ENCODE measurements around the gene PLEKHG7. TPM values are rescaled to one million over a fixed set of nuclear protein-coding genes. Genes with fewer than 3 reads are reported as not detected.

The PLEKHG7 gene
- total and polyA plus RNA-seq, 2 experiments from 2014 or later: not detected

DNA sequence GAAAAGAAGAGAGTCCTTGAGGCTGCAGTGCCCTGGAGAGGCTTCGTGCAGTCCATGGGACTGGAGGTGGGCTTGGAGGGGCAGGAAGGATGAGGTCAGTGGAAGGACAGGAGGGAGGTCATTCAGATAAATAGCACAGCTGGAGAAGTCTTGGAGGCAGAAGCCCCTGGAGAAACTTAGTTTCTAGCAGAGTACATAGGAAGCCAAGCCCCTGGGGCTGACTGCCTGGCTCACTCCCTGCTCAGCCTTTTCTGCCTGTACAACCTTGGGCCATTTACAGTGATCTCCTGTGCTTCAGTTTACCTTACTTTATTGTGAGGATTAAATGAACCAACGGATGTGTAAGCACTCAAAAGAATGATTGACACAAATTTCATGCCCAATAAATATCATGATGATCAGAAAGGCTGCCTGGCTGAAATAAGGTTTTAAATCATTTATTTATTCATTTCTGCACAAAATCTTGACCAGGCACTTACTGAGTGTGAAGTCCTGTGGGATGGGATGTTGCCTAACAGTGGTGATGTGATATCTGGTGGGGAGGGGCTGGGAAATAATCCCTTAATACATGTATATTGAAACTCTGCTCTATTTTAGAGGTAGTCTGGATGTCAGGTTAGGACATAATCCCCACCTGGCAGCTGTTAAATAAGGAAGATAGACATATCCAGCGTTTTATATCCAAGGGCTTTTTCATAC lies 54.3 kb downstream of the PLEKHG7 start:
- H3K27me3 Mint-ChIP-seq (ENCODE audit: insufficient read depth, low read depth, poor library complexity): peaks cover 5% of the 10 kb centered on the region
- no peak overlapping the region for H3K27ac ChIP-seq (ENCODE audit: low read depth)
- no peak overlapping the region for H3K27ac Mint-ChIP-seq
- no peaks in the 10 kb centered on the region for H4K20me1 ChIP-seq (replicated peaks; ENCODE audit: insufficient read depth)
- no peaks in the 10 kb centered on the region; the same call in 2 of the 3 replicates for H3K9me3 Mint-ChIP-seq
- H3K4me3 ChIP-seq: no peak overlapping the region
- H3K4me2 ChIP-seq: no peak overlapping the region
- H2AFZ ChIP-seq: no peak overlapping the region
- no peaks in the 10 kb centered on the region for H3F3A ChIP-seq (replicated peaks; ENCODE audit: low read depth)
- TF ChIP-seq, protein P1, sequence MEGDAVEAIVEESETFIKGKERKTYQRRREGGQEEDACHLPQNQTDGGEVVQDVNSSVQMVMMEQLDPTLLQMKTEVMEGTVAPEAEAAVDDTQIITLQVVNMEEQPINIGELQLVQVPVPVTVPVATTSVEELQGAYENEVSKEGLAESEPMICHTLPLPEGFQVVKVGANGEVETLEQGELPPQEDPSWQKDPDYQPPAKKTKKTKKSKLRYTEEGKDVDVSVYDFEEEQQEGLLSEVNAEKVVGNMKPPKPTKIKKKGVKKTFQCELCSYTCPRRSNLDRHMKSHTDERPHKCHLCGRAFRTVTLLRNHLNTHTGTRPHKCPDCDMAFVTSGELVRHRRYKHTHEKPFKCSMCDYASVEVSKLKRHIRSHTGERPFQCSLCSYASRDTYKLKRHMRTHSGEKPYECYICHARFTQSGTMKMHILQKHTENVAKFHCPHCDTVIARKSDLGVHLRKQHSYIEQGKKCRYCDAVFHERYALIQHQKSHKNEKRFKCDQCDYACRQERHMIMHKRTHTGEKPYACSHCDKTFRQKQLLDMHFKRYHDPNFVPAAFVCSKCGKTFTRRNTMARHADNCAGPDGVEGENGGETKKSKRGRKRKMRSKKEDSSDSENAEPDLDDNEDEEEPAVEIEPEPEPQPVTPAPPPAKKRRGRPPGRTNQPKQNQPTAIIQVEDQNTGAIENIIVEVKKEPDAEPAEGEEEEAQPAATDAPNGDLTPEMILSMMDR (conservative IDR thresholded peaks at IDR 0.05; ENCODE audit: low read depth in 2 of 2): no peak
- TF ChIP-seq, protein P2, sequence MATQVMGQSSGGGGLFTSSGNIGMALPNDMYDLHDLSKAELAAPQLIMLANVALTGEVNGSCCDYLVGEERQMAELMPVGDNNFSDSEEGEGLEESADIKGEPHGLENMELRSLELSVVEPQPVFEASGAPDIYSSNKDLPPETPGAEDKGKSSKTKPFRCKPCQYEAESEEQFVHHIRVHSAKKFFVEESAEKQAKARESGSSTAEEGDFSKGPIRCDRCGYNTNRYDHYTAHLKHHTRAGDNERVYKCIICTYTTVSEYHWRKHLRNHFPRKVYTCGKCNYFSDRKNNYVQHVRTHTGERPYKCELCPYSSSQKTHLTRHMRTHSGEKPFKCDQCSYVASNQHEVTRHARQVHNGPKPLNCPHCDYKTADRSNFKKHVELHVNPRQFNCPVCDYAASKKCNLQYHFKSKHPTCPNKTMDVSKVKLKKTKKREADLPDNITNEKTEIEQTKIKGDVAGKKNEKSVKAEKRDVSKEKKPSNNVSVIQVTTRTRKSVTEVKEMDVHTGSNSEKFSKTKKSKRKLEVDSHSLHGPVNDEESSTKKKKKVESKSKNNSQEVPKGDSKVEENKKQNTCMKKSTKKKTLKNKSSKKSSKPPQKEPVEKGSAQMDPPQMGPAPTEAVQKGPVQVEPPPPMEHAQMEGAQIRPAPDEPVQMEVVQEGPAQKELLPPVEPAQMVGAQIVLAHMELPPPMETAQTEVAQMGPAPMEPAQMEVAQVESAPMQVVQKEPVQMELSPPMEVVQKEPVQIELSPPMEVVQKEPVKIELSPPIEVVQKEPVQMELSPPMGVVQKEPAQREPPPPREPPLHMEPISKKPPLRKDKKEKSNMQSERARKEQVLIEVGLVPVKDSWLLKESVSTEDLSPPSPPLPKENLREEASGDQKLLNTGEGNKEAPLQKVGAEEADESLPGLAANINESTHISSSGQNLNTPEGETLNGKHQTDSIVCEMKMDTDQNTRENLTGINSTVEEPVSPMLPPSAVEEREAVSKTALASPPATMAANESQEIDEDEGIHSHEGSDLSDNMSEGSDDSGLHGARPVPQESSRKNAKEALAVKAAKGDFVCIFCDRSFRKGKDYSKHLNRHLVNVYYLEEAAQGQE (IDR thresholded peaks at IDR 0.05; ENCODE audit: unreplicated experiment): no peak
- TF ChIP-seq STAT1 (IDR thresholded peaks at IDR 0.05; ENCODE audit: unreplicated experiment) (no peak), CREB1 (CRISPR knock-in tag; IDR thresholded peaks at IDR 0.05; ENCODE audit: low read depth) (no peak), EZH2 (IDR thresholded peaks at IDR 0.05; ENCODE audit: low read depth, unreplicated experiment) (no peak), NANOG (IDR thresholded peaks at IDR 0.05; ENCODE audit: borderline replicate concordance) (no peak), ZNF331 (CRISPR knock-in tag; IDR thresholded peaks at IDR 0.05; ENCODE audit: low read depth) (no peak), POLR2AphosphoS5 (IDR thresholded peaks at IDR 0.05; ENCODE audit: low read depth) (no peak), ZNF114 (CRISPR knock-in tag; IDR thresholded peaks at IDR 0.05) (no peak), JUNB (IDR thresholded peaks at IDR 0.05; ENCODE audit: unreplicated experiment) (no peak), EZH2phosphoT487 (IDR thresholded peaks at IDR 0.05; ENCODE audit: unreplicated experiment) (no peak)
- TF ChIP-seq, protein P3, sequence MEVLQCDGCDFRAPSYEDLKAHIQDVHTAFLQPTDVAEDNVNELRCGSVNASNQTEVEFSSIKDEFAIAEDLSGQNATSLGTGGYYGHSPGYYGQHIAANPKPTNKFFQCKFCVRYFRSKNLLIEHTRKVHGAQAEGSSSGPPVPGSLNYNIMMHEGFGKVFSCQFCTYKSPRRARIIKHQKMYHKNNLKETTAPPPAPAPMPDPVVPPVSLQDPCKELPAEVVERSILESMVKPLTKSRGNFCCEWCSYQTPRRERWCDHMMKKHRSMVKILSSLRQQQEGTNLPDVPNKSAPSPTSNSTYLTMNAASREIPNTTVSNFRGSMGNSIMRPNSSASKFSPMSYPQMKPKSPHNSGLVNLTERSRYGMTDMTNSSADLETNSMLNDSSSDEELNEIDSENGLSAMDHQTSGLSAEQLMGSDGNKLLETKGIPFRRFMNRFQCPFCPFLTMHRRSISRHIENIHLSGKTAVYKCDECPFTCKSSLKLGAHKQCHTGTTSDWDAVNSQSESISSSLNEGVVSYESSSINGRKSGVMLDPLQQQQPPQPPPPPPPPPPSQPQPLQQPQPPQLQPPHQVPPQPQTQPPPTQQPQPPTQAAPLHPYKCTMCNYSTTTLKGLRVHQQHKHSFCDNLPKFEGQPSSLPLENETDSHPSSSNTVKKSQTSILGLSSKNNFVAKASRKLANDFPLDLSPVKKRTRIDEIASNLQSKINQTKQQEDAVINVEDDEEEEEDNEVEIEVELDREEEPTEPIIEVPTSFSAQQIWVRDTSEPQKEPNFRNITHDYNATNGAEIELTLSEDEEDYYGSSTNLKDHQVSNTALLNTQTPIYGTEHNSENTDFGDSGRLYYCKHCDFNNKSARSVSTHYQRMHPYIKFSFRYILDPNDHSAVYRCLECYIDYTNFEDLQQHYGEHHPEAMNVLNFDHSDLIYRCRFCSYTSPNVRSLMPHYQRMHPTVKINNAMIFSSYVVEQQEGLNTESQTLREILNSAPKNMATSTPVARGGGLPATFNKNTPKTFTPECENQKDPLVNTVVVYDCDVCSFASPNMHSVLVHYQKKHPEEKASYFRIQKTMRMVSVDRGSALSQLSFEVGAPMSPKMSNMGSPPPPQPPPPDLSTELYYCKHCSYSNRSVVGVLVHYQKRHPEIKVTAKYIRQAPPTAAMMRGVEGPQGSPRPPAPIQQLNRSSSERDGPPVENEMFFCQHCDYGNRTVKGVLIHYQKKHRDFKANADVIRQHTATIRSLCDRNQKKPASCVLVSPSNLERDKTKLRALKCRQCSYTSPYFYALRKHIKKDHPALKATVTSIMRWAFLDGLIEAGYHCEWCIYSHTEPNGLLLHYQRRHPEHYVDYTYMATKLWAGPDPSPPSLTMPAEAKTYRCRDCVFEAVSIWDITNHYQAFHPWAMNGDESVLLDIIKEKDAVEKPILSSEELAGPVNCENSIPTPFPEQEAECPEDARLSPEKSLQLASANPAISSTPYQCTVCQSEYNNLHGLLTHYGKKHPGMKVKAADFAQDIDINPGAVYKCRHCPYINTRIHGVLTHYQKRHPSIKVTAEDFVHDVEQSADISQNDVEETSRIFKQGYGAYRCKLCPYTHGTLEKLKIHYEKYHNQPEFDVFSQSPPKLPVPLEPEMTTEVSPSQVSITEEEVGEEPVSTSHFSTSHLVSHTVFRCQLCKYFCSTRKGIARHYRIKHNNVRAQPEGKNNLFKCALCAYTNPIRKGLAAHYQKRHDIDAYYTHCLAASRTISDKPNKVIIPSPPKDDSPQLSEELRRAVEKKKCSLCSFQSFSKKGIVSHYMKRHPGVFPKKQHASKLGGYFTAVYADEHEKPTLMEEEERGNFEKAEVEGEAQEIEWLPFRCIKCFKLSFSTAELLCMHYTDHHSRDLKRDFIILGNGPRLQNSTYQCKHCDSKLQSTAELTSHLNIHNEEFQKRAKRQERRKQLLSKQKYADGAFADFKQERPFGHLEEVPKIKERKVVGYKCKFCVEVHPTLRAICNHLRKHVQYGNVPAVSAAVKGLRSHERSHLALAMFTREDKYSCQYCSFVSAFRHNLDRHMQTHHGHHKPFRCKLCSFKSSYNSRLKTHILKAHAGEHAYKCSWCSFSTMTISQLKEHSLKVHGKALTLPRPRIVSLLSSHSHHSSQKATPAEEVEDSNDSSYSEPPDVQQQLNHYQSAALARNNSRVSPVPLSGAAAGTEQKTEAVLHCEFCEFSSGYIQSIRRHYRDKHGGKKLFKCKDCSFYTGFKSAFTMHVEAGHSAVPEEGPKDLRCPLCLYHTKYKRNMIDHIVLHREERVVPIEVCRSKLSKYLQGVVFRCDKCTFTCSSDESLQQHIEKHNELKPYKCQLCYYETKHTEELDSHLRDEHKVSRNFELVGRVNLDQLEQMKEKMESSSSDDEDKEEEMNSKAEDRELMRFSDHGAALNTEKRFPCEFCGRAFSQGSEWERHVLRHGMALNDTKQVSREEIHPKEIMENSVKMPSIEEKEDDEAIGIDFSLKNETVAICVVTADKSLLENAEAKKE (CRISPR knock-in tag; IDR thresholded peaks at IDR 0.05): no peak
- TF ChIP-seq, protein P4, sequence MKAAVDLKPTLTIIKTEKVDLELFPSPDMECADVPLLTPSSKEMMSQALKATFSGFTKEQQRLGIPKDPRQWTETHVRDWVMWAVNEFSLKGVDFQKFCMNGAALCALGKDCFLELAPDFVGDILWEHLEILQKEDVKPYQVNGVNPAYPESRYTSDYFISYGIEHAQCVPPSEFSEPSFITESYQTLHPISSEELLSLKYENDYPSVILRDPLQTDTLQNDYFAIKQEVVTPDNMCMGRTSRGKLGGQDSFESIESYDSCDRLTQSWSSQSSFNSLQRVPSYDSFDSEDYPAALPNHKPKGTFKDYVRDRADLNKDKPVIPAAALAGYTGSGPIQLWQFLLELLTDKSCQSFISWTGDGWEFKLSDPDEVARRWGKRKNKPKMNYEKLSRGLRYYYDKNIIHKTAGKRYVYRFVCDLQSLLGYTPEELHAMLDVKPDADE (IDR thresholded peaks at IDR 0.05): no peak
- no peaks in the 10 kb centered on the region for H3K79me2 ChIP-seq (replicated peaks; ENCODE audit: insufficient read depth)
- H3K4me1 ChIP-seq (ENCODE audit: insufficient read depth): peaks cover 5% of the 10 kb centered on the region; the same call in 1 of the 2 replicates
- H3K9me2 ChIP-seq (ENCODE audit: insufficient read depth): peaks cover 16% of the 10 kb centered on the region; the same call in 1 of the 2 replicates
- H3K36me3 ChIP-seq (ENCODE audit: insufficient read depth): no peaks in the 10 kb centered on the region
- H3K36me3 Mint-ChIP-seq (ENCODE audit: low read depth): no peaks in the 10 kb centered on the region
- no peak overlapping the region for H3K4me3 Mint-ChIP-seq
- DNase-seq (ENCODE audit: low spot score): no peak
- no peaks in the 10 kb centered on the region for H3K27me3 ChIP-seq (ENCODE audit: insufficient read depth)
- ATAC-seq: no peak
- peaks cover 9% of the 10 kb centered on the region for H3K4me1 Mint-ChIP-seq
